GM04504 (cell line): Measurements from ENCODE around the gene OCSTAMP.

Source experiments
- DNase-seq: peaks from one replicate; pipeline ENCODE4 v3.0.0-alpha.2; 2012; ENCODE audit warnings: low read depth

Gene OCSTAMP, protein sequence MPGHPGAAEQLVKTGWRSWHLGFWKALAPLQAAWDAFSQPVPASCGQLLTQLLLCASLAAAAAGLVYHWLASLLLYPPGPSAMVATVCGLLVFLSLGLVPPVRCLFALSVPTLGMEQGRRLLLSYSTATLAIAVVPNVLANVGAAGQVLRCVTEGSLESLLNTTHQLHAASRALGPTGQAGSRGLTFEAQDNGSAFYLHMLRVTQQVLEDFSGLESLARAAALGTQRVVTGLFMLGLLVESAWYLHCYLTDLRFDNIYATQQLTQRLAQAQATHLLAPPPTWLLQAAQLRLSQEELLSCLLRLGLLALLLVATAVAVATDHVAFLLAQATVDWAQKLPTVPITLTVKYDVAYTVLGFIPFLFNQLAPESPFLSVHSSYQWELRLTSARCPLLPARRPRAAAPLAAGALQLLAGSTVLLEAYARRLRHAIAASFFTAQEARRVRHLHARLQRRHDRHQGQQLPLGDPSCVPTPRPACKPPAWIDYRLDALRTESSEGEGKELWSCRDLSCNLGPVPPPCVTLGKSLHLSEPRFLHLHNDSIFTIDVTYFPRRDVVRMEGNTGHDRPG

DNA sequence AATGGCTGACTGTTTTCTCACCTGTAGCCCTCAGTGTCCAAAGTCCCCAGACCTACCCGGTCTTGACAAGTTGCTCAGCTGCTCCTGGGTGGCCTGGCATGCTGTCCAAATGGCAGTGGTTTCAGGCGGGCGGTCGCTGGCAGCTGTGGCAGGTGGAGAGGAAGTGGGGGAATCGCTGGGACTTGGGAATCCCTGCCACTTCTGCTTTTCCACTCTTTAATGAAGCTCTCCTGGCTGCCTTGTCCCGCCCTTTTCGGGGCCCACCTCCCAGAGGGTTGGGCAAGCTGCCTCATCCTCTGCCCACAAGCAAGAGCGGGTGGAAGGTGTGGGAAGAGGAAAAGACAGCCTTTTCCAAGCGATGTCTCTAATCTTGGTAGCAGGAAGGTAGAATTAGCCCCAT lies at the start of gene OCSTAMP:
OCSTAMP (minus strand) TSS at position 194 of the 400 bp plus-strand sequence; CDS start at position 100, 94 bp downstream.
- no peak for DNase-seq

GRCh38 chr20:46599227-46599987 lies 49.0 kb upstream of the OCSTAMP start:
- DNase-seq, result no peak

- no peak for DNase-seq
These were observed 45.5 kb upstream of the OCSTAMP start for GRCh38 chr20:46595933-46596332.

DNA sequence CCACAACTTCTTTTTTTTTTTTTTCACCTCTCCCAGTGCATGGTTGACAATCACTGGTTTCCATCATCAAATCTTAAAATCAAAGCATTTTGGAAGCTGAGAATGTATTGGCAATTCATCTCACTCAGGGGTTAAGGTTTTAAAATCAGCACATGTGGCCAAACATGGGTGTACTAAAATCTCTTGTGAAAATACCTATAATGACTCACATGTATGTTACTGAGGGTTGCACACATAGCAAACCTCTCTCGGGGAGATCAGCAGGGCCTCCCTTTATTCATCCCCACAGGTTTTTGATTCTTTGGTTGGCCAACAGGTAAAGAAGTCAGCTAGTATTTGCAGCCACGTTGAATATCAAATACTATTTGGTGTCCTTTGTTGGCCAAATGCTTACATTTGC lies 44.3 kb upstream of the OCSTAMP start:
- DNase-seq, result no peak

DNA sequence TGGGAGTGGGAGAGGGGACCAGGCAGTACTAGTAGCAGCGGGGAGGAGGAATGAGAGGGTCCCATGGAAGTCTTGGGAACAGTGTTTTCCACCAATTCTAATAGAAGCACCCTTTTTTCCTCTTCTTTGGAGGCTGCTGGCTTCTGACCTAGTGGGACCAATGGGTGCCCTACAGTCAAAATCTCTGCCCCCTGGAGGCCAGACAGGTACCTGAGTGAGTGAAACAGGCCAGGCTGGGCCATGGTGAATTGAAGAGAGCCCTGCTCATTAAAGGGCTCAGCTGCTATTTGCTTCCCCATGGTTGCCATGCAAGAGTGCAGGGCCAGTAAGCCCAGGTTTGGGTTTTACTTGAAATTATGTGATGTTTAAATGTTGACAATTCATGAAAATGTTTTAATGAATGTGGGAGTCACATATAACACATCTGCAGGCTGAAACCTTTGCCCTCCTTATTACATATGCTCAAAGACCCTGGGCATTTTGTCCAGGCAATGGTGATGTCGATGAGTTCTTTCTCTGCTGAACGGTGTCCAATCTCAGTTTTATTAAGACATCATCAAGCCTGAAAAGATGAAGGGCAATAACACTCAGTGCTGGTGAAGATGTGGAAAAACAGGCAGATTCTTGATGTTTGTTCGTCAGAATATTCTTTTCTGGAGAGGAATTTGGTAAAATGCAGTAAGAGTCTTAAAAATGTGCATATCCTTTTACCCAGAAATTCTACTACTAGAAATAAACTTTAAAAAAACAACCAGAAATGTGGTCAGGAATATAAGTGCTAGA lies 42.3 kb upstream of the OCSTAMP start:
- DNase-seq, result no peak

GRCh38 chr20:46590443-46590842 lies 40.0 kb upstream of the OCSTAMP start:
- no peak for DNase-seq

DNA sequence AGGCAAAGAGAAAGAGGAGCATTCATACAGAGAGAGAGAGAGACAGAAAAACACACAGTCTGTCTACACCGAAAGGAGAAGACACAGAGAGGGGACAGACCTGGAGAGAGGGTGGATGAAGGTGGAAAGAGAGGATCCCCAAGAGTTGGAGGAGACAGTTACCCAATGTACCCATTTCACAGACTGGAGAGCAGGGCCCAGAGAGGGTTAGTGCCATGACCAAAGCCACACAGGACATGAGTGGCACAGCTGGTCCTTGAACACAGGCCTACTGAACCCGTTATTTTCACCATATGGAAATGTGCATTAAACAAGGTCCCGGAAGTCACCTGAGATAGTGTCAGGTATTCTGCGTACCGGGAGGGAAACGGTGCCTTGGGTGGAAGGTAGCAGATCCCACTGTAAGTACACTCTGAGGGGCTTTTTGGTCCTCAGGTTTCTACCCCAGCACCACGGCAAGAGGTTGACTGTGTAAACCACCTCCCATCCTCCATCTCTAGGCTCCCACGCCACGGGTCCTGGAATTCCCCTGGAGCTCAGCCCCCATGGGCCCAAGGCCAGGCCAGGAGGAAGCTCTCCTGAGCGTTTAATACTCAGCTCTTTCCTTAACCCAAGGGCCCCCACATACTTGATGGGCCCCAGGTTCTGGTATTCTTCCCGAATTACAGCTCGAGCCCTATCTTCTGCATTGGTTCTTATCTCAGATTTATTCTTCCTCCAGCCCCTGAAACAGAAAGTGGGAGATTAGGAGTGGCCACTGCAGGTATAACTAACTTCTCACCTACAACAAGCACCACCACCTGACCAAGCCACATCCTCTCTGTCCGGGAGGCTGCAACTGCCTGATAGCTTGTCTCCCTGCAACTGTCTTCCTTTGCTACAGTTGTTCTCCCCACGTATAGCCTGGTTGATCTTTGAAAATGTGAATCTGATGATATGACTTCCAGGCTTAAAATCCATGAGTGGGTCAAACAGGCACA lies 38.4 kb upstream of the OCSTAMP start:
- DNase-seq, result no peak

- DNase-seq, result no peak
These were observed 37.5 kb upstream of the OCSTAMP start for GRCh38 chr20:46587986-46588385.

DNA sequence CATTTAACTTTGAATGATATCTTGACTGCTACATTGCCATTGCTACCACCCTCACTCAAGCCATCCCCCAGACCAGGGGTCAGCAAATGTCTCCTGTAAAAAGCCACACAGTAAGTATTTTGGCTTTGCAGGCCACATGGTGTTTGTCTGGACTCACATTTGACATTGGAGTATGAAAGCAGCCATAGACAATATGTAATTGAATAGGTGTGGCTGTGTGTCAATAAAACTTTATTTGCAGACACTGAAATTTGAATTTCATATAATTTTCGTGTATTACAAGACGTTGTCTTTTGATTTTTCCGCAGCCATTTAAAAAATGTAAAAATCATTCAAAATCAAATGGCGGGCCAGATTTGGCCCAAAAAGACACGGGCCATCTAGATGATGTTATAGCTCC lies 36.3 kb upstream of the OCSTAMP start:
- DNase-seq, result no peak

DNA sequence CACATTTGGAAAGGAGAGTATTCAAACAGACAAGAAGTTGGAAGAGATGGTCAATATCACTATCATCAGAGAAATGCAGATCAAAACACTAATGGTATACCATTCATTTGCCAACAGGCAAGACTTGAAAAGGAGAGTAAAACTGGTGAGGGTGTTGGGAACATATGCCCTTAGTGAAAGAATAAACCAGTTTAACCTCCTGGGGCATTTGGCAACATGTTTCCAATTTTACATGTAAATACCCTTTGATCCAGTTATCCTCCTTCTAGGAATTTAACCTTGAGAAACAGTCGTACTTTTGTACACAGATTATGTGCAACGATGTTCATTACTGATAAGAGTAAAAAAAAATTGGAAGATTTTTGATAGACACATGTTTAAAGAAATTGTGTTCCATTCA lies 34.1 kb upstream of the OCSTAMP start:
- DNase-seq, result no peak

GRCh38 chr20:46583411-46584214 lies 33.2 kb upstream of the OCSTAMP start:
- DNase-seq, result no peak

- no peak for DNase-seq
These were observed 32.2 kb upstream of the OCSTAMP start for GRCh38 chr20:46582648-46583047.

- no peak for DNase-seq
These were observed 30.9 kb upstream of the OCSTAMP start for GRCh38 chr20:46581391-46581790.

DNA sequence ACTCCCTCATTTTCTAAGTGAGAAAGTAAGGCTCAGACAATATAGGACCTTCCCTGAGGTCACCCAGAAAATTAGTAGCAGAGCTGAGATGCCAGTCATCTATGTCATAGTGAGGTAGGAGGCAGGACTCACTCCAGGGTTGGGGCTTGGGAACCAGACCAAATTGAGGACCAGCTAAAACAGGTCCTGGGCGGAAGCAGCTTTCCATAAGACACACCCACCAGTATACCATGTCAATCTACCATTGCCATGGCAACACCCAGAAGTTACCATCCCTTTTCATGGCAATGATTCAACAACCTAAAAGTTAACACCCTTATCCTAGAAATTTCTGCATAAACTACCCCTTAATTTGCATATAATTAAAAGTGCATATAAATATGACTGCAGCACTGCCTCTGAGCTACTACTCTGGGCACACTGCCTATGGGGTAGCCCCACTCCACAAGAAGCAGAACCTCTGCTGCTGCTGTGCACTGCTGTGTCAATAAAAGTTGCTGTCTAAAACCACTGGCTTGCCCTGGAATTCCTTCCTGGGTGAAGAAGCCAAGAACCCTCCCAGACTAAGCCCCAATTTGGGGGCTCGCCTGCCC lies 30.3 kb upstream of the OCSTAMP start:
- DNase-seq, result no peak

DNA sequence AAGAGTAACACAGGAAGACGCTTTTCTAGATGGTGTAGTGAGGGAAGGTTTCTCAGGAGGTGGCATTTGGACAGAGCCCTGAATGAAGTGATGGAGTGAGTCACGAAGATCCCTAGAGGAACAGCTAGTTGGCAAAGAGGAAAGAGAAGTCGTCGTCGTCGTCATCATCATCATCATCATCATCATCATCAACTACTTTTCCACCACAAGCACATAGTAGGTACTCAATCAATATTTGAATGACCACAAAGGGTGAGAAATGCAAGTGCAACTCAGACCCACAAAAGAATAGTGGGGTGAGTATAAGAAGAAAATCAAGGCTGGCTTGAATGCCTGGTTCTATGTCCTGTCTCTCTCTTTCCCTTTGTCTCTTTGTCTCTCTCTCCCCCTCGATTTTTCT lies 28.3 kb upstream of the OCSTAMP start:
- DNase-seq, result no peak

GRCh38 chr20:46576774-46577395 lies 26.4 kb upstream of the OCSTAMP start:
- DNase-seq, result no peak

GRCh38 chr20:46575937-46576461 lies 25.5 kb upstream of the OCSTAMP start:
- DNase-seq, result no peak

DNA sequence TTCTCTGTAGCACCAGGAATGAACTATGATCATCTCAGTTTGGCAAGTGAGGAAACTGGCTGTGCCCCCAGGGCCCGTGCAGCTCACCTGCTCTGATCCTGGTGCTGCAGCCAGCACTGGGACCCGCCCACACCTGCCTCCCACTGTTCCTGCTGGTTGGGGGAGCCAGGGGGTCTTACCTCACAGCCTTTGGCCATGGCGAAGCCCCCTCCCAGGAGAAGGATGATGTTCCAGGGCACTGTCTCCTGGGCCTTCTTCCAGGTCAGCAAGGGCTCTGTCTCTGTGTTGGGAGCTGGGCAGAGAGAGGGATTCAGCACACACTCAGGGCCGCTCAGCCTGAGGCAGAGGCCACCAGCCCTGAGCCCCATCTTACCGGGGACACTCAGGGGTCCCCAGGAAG lies 24.9 kb upstream of the OCSTAMP start:
- DNase-seq, result no peak
